Thoracic aorta (tissue), 2 donors: ENCODE results near the gene PRR14. TPM values are rescaled to one million over a fixed set of nuclear protein-coding genes. Genes with fewer than 3 reads are reported as not detected.
A peak's percentile ranks its signal among the peaks of the same experiment; 100 is the strongest.

Experiments
- ATAC-seq: fragments of 150-250 bp; one replicate; pipeline ENCODE4 v1.8.0; 2017; ENCODE audit warnings: low read depth; ENCODE audit not compliant: insufficient number of reproducible peaks, low FRiP score
- DNase-seq: peaks from one replicate; pipeline ENCODE4 v3.0.0-alpha.2; 2020; ENCODE audit warnings: low spot score
- H3K27ac ChIP-seq, 2 donors: fragments of 200-600 bp; sonication (generic); 1 replicate in 1 of 2; 2 replicates in 1 of 2; pipeline ENCODE4 v1.5.1; 2016; ENCODE audit warnings: mild to moderate bottlenecking in 2 of 2, moderate library complexity in 2 of 2
- H3K27me3 ChIP-seq: fragments of 200-600 bp; sonication (generic); replicated peaks from 2 replicates; pipeline ENCODE4 v1.6.0; 2016; ENCODE audit warnings: mild to moderate bottlenecking; ENCODE audit not compliant: insufficient read depth
- H3K36me3 ChIP-seq: fragments of 200-600 bp; sonication (generic); one replicate; pipeline ENCODE4 v1.5.1; 2016
- H3K4me1 ChIP-seq, 2 donors: fragments of 200-600 bp; sonication (generic); 1 replicate in 1 of 2; 2 replicates in 1 of 2; pipeline versions ENCODE4 v1.5.1 to v1.6.0; 2016; ENCODE audit warnings: low read depth in 2 of 2, mild to moderate bottlenecking in 1 of 2; ENCODE audit not compliant: control insufficient read depth in 1 of 2
- H3K4me3 ChIP-seq: fragments of 200-600 bp; sonication (generic); 2 replicates; pipeline ENCODE4 v1.5.1; 2016; ENCODE audit warnings: mild to moderate bottlenecking
- H3K9me3 ChIP-seq: fragments of 200-600 bp; sonication (generic); 2 replicates; pipeline ENCODE4 v1.5.1; 2016
- total RNA-seq, 2 donors: library from RNA; depleted of rRNA; stranded (reverse); fragments of >200 nt; gene quantifications; one replicate each; pipeline versions ENCODE4 v1.1.0 to v1.2.3, GENCODE V29; 2016
- TF ChIP-seq, protein P1 (sequence below): fragments of 200-600 bp; sonication (generic); IDR thresholded peaks from one replicate; pipeline ENCODE4 v1.5.1; 2019; ENCODE audit warnings: antibody characterized with exemption

The PRR14 gene
- total RNA-seq, 2 donors from 2014 or later = 46.1 to 57.0 TPM

DNA sequence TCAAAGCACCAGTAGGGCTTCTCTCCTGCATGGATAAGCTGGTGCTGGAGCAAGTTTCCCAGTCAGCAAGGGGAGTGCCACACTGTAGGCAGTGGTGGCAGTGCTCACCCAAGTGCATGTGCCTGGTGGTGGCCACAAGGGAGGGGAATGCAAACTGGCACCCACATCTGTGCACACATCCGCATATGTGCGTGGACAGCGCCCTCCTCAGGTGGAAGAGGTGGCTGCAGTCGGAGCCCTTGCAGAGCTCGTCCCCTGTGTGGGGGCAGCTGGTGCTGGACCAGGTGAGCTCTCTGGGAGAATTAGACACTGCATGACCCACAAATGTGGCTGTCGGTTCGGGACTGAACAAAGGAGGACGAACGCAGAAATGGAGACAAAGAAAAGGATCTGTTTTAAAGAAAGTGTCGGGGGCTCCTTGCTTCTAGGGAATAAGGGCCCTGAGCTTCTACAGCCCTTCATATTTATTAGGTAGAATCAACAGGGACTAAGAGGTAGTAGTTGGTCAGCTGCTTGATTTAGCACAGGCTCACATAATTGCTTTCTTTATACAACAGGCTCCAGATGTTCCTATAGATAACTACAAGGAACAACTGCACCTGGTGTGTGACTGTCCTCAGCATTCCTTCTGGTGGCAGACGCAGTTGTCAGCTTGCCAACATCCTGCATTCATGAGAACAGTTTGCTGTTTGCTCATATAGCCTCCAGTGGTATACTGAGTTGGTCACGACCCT, 35.2 kb upstream of the PRR14 start:
- DNase-seq (no peak), ATAC-seq (no peak)
- H3K9me3 ChIP-seq = no peaks in the 10 kb centered on the region
- H3K27ac ChIP-seq = no peak overlapping the region
- H3K36me3 ChIP-seq = no peaks in the 10 kb centered on the region
- H3K4me1 ChIP-seq = no peaks in the 10 kb centered on the region
- TF ChIP-seq, protein P1, sequence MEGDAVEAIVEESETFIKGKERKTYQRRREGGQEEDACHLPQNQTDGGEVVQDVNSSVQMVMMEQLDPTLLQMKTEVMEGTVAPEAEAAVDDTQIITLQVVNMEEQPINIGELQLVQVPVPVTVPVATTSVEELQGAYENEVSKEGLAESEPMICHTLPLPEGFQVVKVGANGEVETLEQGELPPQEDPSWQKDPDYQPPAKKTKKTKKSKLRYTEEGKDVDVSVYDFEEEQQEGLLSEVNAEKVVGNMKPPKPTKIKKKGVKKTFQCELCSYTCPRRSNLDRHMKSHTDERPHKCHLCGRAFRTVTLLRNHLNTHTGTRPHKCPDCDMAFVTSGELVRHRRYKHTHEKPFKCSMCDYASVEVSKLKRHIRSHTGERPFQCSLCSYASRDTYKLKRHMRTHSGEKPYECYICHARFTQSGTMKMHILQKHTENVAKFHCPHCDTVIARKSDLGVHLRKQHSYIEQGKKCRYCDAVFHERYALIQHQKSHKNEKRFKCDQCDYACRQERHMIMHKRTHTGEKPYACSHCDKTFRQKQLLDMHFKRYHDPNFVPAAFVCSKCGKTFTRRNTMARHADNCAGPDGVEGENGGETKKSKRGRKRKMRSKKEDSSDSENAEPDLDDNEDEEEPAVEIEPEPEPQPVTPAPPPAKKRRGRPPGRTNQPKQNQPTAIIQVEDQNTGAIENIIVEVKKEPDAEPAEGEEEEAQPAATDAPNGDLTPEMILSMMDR = peak; percentile 25
- no peaks in the 10 kb centered on the region for H3K27me3 ChIP-seq
- H3K4me3 ChIP-seq = no peak overlapping the region

DNA sequence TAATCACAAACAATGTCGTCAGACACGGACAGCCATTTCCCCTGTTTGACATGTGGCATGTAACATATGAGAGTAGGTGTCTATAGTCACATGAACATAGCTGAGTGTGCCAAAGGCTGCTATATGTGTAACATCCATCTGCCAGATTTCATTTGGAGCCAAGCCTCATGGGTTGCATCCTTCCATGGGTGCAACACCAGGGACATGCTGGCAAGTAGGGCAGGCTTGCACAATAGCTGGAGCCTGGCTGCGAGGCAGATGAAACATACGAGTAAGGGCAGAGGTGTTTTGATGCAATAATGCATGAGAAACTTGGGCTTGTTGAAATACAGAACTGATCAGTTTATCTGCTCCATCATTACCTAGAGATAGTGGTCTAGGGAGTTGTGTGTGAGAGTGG, 31.6 kb upstream of the PRR14 start:
- Histone ChIP-seq H3K36me3 (no peaks in the 10 kb centered on the region), H3K4me1 (no peaks in the 10 kb centered on the region), H3K27me3 (no peaks in the 10 kb centered on the region), H3K9me3 (no peaks in the 10 kb centered on the region), H3K27ac (no peak overlapping the region), H3K4me3 (no peak overlapping the region)
- TF ChIP-seq, protein P1 = no peak
- DNase-seq (no peak), ATAC-seq (no peak)

DNA sequence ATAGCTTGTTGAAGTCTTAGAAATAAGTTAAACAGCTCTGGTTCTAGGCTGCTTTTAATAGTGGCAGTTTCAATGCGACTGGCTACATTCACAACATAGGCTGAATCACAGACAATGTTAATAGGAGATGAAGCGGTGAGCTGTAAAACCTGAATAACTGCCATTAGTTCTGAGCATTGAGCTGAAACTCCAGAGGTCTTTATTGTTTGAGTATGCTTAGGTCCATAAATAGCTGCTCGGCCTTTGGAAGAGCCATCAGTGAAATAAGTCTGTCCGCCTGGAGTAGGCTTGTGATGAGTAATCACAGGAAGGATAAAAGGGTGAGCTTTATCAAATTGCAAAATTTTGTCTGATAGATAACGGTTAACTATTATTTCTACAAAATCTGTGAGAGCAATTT, 31.1 kb upstream of the PRR14 start:
- DNase-seq = no peak
- Histone ChIP-seq H3K27me3 (no peaks in the 10 kb centered on the region), H3K9me3 (no peaks in the 10 kb centered on the region), H3K4me1 (no peaks in the 10 kb centered on the region), H3K27ac (no peak overlapping the region), H3K36me3 (no peaks in the 10 kb centered on the region), H3K4me3 (no peak overlapping the region)
- ATAC-seq = no peak
- TF ChIP-seq, protein P1 = no peak

DNA sequence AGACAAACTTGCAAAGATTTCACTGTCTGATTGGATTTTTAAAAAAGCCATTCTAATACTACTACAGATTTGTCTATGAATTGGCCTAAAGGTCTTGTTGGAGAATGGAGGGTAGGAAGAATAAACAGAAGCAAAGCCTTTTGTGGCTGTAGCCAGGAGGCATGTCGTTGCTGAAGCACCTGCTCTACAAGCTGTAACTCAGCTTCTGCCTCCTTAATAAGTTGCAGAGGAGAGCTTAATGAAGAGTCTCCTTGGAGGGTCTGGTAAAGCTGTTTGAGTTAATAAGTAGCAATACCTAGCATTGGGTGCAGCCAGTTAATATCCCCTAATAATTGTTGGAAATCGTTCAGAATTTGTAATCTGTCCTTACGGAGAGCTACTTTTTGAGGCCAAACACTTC, 30.6 kb upstream of the PRR14 start:
- Histone ChIP-seq H3K27ac (no peak overlapping the region), H3K4me1 (no peaks in the 10 kb centered on the region), H3K9me3 (no peaks in the 10 kb centered on the region), H3K4me3 (no peak overlapping the region), H3K27me3 (no peaks in the 10 kb centered on the region), H3K36me3 (no peaks in the 10 kb centered on the region)
- TF ChIP-seq, protein P1 = no peak
- no peak for ATAC-seq
- DNase-seq = no peak

DNA sequence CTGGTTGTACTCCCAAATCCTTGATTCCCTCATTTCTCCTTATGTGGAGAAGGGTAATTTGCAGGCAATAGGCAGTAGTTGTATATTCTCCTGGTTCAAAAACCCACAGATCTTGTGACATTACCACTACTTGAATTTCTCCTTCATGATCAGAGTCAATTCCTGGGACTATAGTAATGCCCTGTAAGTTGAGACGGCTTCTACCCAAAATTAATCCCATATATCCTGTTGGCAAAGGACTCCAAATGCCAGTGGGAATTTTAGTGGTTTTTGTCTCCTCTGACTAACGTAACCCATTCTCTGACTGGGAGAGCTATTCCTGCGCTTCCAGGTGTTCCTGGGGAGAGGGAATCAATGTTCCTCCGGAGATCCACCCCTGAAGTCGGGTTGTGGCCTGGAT, 29.0 kb upstream of the PRR14 start:
- no peaks in the 10 kb centered on the region for H3K36me3 ChIP-seq
- H3K4me3 ChIP-seq = no peak overlapping the region
- DNase-seq (no peak), ATAC-seq (no peak)
- H3K27ac ChIP-seq = no peak overlapping the region
- no peaks in the 10 kb centered on the region for H3K27me3 ChIP-seq
- no peaks in the 10 kb centered on the region for H3K4me1 ChIP-seq
- no peaks in the 10 kb centered on the region for H3K9me3 ChIP-seq
- TF ChIP-seq, protein P1 = no peak
